Left forelimb (tissue), 1 donor: ENCODE data around the gene SLC7A11.

Experiments used
- DNase-seq: peaks from one replicate; pipeline ENCODE4 v3.0.0-alpha.2; 2018; ENCODE audit warnings: low spot score

Gene SLC7A11

DNA sequence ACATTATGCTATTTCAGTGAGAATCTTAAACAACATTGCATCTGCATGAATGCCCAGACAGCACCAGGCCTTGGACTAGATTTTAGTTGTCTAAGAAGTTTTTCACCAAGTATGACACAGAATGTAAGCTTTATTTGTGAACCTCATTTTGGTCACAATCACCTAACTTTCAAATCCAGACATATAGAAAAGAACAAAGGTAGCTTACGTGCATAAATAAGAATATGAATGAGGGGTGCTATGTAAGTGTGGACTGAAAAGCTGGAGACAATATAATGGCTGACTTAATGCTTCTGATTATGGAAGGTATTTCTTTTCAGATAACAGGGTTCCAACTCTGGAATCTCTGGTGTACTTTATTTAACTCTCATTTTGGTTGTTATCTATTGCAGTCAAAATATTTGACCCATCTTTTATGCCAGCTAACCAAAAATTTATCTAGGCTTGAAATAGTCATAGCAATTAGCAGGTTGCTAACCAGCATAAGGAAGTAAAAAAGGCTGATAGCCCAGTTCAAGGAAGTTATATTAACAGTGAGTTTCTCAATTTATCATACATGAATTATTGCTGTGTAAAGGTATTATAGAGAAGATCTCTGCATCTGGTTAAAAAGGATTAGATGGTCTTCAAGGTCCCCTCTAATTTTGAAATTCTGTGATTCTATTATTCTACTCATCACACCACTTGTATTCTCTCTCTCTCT lies 36.5 kb downstream of the SLC7A11 start:
- no peak for DNase-seq

DNA sequence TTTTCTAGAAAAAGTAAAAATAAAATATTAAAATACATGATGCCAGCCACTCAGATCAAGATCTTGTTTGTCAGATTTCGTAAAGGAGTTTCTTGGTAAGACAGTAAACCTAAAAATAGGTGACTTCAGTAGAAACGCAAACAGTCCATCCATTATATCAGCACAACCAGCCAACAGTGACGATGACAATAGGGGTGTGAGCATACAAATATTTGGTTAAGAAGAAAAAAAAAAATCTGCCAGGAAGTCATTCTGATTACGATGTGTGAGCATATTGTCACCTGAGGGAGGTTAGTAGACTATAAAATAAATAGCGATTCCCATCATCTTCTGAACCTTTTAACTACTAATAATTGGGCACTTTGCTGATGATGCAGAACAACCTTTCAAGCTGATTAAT lies 37.6 kb downstream of the SLC7A11 start:
- DNase-seq: no peak

DNA sequence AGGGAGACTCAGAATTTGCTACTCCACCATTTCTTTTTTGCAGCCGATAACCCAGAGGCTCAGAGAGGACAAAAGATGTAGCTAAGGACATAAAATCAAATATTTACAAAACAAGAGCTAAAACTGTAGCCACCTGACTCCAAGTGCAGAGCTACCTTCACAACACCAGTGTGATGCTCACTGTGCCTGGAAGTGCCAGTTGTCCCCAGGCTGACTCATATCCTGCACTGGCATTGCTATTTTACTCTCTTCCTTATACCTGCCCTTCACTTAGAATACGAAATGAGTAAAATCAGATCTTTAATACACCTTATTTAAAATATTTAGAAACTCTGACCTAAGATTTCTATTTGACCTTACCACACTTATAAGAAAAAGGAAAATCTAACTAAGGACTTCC lies 39.5 kb downstream of the SLC7A11 start:
- no peak for DNase-seq

DNA sequence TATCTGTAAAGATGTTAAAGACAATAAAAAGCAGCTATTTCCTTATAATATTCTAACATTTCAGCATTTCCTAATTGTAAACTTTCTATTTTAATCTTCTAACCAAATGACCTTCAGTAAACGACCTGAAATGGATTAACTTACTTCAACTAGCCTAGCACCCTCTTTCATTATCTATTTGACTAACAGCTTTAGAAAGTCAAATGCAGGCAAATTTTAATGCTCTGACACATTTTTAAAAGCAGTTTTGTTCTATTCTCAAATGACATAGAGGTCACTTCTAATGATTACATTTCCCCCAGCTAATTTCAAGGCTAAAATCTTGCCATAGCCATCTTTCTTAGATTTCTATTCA lies 41.9 kb downstream of the SLC7A11 start:
- DNase-seq: no peak

DNA sequence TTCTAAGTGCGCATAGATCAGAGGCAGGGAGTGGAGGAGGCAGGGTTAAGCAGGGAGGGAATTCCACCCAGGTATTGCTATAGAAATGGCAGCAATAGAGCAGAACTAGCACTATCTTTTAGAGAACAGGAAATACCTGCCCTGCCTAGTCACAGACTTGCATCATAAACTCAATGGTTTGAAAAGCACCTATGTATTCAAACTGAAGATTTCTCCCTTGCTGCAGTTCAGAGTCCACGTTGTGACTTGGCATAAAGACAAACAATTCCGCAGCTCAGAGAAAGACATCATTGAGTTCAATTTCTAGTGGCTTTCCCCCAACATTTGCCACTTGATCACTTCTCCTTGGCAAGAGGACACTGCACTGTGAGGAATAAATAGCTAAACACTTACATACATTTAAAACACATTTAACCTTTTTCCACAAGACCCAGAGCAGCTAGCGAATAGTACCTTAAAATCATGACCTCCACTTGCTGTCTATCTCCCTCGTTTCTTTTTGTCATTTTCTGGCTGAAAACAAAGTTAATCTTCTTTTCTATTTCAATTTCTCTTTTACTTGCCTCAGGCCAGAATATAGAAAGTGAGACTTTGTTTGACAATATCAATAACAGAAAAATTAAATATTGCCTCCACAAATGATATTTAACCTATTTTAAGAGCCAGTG lies 42.4 kb downstream of the SLC7A11 start:
- DNase-seq: no peak

DNA sequence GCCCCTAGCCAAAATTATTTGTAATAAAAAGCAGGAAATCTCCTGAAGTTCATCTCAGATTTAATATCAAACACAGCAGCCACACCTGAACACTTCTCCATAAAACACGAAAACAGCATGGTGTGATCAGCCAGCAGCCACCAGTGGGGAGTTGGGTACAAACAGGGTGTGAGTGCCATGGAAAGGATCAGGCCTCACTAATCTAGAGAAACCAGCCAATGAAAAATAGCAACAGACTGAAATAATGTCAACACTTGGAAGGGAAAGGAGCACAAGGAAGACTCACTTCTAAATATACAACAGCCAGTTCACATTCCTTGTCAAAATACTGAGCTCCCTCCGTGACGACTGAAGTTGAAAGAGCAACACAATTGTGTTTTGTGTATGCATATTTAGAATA lies 46.0 kb downstream of the SLC7A11 start:
- DNase-seq: no peak

DNA sequence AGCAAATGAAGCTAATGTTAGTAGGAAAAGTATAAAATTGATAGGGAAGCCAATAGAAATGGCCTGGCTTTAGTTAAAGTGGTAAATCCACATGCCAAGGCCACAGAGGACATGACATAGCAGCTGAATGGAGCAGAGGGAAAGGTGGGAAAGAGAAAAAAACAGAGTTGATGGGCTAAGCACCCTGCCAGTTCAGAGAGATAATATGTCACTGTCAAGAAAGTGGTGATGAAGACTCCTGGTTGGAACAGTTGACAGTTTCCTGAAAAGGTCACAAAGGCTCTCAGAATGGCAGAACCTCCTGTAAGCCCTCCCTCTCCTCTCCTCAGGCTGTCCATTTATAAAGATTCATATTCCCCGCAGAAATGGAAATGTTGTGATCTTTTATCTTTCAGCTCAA lies 48.2 kb downstream of the SLC7A11 start:
- DNase-seq: no peak

DNA sequence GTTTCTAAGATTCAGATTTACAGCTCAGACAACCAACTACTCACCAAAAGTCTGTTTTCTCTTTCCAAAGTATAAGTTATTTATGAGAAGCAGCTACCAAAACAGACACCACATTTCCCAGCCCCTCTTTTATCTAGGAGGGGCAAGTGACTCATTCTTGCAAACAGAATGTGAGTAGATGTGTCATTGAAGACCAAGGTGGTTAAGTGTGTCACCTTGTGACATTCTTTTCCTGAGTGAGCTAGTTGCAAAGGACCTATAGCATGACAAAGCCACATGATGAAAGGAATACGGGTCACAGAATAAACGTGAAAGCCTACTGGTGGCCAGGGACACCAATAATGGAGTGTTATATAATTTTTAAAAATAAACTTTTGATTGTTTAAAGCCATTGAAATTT lies 50.0 kb downstream of the SLC7A11 start:
- DNase-seq: no peak

DNA sequence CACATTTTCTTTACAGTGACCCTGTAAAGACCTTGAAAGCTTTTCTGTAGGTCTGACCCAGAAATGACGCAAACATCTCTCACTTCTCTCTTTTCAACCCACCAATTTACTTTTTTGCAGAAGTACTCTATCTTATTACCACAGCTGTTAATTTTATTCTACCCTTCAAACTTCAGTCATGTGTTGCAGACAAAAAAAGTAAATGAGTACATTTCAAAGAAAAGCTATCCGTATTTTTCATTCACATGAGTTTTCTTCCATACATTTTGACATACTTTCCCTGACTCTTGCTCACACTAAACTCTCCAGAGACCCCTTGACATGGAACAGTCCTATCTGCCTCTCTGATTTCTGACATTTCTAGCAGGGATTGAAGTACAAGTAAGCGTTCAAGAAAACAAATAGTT lies 51.7 kb downstream of the SLC7A11 start:
- no peak for DNase-seq

DNA sequence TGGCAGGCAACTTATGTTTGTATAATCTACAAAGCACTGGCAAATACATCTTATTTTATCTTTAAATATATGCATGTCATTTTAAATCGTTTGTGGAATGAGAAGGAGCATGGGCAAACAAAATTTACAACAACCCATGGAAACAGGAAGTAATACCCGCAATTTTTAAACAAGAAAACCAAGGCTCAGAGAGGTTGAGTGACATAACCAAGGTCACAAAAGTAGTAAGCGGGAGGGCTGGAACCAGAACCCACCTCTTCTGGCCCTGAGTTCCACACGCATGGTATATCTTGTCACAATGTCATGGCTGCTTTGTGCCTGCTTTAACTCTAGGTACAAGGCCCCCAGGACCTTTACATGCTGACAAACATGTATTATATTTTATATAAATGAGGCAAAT lies 52.9 kb downstream of the SLC7A11 start:
- no peak for DNase-seq

DNA sequence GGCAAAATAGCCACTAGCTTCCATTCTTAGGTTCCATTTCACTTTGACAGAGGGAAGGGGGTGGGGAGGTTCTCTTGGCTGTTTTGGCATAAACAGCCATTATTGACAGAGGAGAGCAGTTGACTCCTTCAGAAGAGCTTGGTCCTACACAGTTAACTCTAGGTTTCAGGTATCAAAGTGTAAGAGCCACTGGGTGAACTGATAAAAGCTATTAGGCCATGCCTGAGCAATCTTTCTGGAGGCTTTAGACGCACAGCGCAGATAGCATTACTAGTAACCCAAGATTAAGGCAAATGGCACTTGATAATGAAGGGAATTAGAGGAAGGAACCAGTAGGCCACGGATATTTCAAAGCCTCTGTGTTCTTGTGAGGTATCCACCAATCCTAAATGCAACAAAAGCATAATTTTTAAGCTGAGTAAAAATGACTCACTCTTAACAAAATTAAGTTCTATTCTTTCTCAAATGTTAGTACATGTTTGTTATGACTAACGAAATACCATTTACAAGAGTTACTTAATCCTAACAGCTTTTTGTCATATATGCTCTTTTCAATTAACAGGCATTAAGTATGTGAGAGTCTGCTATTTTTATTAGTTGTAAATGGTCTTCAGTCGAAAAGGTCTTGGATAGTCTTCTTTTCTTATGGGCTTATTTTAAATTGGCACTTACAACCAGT lies 53.6 kb downstream of the SLC7A11 start:
- no peak for DNase-seq

DNA sequence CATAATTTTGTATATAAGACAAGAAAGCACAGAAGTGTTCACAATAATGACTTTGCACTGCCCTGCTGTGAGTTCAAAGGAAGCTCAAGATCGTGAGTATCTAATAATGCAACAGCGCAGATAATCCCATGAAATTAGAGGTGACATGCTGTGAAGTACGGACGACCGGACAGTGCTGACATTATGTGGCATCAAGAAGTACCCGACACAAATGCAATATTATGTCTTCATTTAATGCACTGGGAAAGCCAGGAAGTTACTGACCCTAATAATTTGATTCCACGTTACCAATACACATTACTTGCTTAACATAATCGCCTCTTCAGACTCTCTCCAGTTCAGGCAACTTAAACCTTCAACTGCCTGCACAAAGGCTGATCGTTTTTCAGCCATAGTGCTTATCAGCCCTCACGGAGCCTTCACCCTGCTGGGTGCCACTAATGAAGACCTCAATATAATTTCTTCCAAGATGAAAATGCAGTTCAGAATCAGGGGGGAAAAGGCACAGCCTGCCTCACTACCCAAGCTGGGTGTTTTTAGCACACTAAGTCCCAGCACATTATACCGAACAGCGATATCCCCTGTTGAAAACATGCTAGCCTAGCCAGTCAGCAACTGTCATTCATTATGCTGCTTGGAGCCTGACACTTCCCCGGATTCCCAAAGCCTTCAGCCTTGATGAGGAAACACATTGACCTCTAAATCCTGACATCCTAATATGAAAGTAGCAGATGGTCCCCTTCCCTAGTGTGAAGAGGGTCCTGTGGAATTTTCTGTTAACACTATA lies 56.1 kb downstream of the SLC7A11 start:
- no peak for DNase-seq

DNA sequence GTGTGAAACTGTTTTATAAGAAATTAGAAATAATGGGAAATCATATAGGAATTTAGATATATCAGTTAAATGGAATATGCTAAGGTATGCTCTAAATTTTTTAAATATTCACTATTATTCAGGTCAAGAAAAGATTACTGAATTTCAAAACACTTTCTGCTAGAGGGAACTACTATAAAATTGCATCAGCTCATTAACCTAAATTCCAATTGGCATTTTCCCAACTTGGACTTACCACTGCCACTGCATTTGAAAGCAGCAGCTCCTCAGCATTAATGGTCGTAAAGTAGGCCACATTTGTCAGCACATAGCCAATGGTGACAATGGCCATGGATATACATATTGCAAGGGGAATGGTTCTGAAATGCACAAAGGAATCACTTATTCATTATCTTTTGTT lies 57.3 kb downstream of the SLC7A11 start:
- DNase-seq: no peak

DNA sequence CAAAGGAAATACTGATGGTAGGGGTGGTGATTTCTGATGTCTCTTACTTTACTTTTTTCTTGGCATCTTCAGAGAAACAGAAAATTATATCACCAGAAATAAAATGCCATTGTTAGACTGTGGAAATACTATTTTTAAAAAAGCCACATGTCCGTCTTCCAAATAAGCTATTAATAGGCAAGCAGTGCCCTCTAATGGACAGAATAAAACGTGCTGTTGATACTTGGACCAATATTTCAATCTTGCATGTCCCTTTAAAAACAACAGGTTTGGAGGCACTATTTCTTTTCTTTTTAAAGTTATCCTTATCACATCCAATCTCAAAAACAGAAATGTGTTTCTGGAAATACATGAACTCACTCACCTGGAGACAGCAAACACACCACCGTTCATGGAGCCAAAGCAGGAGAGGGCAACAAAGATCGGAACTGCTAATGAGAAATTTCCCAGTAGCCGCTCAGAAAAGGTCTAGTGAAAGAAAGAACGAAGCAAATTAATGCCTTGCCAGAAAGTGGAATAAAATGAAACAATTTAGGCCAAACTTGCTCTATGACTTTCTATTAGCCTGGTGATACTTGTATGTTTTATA lies 59.2 kb downstream of the SLC7A11 start:
- no peak for DNase-seq

DNA sequence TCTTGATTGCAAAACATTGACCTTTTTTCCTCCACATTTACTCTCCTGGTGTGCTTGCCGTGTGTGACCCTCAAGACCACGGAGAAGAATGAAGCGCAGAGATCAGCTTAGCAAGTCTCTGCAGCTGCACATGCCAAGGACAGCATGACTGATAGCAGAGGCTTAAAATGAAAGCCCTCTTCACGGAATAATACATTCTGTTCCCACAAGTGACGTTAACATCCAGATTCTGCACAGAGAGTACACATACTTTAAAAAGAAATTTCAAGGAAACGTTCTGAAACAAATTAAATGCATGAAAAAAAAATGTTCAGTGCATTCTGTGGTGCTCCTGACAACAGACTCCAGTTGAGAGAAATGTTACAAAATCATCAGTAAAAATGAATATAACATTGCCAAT lies 60.9 kb downstream of the SLC7A11 start:
- no peak for DNase-seq

DNA sequence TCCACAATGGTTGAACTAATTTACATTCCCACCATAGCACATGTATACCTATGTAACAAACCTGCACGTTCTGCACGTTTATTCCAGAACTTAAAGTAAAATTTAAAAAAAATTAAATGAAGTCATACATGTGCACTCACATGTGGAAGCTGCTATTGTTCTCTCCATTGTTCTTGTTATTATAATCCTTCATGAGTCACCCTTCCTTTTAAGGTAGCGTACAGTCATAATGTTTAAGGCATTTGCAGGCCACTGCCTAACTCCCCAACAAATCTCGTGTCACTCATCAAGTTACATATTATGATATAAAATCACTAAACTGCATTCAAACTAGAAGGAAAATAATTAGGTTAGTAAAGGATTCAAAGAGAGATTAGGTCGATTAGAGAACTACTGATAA lies 63.6 kb downstream of the SLC7A11 start:
- DNase-seq: no peak

DNA sequence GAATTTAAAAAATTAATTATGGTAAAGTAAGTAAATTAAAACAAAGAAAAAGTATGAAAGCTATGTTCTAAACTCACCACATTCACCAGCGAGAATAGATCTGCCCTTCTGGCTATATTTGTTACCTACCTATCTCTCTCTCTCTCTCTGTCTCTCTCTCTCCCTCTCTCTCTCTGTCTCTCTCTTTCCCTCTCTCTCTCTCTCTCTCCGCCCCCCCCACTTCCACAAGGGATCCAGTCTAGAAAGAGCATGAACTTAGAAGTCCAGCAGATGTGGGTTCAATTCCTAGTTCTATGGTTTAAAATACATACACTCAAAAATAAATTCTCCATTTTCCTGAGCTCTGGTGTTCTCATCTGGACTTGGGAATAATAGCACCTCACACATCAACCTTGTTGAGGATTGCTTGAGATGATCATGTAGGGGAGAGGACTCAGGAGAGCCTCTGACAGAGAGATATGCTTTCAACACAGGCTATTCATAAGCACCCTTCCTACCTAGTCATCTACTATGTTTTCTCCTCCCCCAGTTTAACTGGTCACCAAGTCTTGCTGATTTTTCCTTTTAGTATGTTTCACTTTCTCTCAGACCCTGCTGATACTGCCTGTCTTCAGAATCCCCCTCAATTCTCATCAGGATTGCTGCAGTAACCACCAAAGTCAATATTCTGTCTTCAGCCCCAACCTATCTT lies 64.7 kb downstream of the SLC7A11 start:
- no peak for DNase-seq

DNA sequence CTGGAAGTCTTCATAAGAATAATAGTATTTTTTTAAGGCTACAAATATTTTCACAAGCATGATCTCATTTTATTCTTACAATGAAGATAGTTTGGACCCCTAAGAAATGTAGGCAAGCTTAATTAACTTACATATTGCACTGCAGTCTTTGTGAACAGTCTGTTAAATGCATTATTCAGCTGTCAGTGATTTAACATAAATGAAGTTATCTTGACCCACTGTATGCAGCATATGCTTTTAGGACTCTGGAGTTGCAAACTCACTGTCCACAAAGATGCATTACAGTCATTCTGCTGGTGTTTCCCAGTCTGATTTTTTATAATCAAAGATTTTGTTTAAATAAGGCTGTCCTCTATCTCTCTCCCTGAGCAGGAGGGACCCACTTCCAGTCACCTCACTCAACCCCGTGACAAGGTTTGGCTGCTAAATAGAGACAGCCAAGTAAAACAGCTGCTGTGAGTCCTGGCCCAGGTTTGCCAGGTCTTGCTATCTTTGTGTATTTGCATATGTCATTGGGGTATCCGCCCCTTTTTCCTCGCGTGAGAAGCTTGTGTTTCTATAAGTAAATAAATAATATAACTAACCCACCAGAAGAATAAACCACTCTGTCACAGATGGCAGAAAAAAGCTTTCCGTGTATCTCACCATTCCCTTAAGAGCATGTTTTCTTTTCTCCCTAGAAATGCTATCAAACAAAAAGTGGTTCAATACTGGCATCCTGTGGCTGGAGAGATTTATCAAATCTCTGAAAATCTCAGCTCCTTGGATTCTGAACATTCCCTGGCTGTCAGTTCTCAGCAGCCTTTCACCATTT lies 67.0 kb downstream of the SLC7A11 start:
- no peak for DNase-seq

DNA sequence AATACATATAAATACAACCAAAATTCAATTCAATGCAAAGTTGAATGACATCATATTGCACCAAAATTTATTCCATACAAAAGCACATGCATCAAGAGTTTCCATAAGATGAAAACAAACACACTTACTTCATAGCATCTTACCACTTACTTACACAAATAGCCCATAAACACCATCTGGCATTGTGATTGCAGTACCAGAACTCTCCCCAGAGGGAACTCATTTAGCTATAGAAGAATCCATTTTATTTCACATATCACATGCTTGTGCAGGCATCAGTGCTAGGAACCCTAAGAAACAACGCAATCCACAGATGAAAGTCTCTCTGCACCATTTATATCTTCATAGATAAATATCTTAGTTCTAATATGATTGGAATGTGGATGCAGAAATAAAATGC lies 77.9 kb downstream of the SLC7A11 start:
- no peak for DNase-seq

DNA sequence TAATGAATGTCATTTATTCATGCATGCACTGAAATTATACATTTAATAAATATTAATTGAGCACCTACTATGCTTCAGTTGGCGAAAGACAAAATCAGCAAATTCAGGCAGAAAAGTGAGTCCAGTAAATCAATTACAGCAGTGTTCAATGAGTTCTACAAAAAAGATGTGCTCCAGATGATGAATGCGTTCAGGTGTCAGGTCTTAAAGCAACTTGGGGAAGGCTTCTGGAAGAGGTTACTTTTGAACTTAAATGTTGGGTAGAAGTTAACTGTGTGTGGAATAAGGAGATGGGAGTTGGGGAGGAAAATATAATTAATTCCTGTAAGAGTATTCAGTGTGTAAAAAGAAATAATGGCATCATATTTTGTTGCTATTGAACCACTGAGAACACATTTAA lies 79.0 kb downstream of the SLC7A11 start:
- no peak for DNase-seq

DNA sequence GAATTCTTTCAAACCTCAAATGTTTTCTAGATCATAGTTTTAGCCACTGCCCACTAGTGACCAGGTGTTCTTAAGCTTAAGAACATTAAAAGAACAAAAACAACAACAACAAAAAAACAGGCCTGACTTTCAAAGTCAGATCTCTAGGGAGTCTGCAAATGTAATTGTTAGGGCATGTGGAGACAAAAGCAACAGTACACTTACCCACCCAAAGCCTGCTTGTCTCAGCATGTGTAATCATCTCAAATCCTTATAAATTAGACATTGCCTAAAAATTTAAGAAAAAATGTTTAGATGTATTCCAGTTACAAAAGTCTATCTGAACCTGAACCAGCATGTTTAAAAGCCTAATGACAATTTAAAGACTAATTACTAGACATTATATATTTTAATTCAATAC lies 79.9 kb downstream of the SLC7A11 start:
- no peak for DNase-seq
